T-helper 2 cell treated with Interferon-gamma antibody and Interleukin-4, amounts not matched to agents 5 μg/mL and 100 μg/mL, for 36 hours (primary cell): ENCODE data around the gene SLC35E2B.
A peak's percentile ranks its signal among the peaks of the same experiment; 100 is the strongest.

Source experiments
- DNase-seq: peaks from one replicate; pipeline ENCODE4 v3.0.0; 2021; ENCODE audit warnings: low spot score
- H3K27ac Mint-ChIP-seq: one replicate; pipeline ENCODE4 v1.8.0; 2021; ENCODE audit warnings: mild to moderate bottlenecking, mixed read lengths
- H3K27me3 Mint-ChIP-seq: one replicate; pipeline ENCODE4 v1.8.0; 2021; ENCODE audit warnings: low read depth, mixed read lengths
- H3K36me3 Mint-ChIP-seq: one replicate; pipeline ENCODE4 v1.8.0; 2021; ENCODE audit warnings: low read depth, mixed read lengths
- H3K4me1 Mint-ChIP-seq: one replicate; pipeline ENCODE4 v1.8.0; 2021; ENCODE audit warnings: low read depth, mixed read lengths
- H3K4me3 Mint-ChIP-seq: one replicate; pipeline ENCODE4 v1.8.0; 2022; ENCODE audit warnings: mild to moderate bottlenecking, moderate library complexity, mixed read lengths
- H3K9me3 Mint-ChIP-seq: one replicate; pipeline ENCODE4 v1.8.0; 2021; ENCODE audit warnings: mixed read lengths

SLC35E2B gene

DNA sequence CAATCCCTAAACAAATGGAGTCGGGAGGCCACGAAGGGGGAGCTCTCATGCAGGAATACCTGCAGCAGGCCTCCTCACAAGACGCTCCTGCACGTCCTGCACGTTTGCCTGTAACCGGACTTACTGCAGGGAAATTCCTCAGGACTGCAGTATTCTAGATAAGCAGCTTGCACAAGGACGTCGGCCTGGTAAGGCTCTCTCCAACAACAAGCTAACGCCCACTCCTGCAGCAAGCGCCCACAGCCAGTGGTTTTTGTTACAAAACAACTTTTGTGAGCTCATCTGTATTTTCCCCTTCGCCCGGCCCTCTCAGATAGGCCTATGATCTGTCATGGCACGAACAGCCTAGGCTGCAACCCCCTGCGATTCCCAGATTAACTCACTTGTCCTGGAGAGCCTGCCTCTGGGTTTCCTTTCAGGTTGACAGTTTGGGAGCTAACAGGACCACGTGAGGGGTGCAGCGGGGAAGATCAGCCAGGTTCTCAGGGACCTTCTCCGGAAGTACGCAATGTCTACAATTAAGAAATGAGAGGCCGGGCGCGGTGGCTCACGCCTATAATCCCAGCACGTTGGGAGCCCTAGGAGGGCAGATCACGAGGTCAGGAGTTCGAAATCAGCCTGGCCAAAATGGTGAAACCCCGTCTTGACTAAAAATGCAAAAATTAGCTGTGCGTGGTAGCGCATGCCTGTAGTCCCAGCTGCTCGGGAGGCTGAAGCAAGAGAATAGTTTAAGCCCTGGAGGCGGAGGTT, 78.2 kb downstream of the SLC35E2B start:
- Mint-ChIP-seq H3K27me3 (no peaks in the 10 kb centered on the region), H3K4me1 (peaks cover 26% of the 10 kb centered on the region), H3K9me3 (no peaks in the 10 kb centered on the region), H3K27ac (peak overlapping the region; percentile 95), H3K4me3 (peak overlapping the region; percentile 91), H3K36me3 (peaks cover 2% of the 10 kb centered on the region)
- peak; percentile 73 for DNase-seq

DNA sequence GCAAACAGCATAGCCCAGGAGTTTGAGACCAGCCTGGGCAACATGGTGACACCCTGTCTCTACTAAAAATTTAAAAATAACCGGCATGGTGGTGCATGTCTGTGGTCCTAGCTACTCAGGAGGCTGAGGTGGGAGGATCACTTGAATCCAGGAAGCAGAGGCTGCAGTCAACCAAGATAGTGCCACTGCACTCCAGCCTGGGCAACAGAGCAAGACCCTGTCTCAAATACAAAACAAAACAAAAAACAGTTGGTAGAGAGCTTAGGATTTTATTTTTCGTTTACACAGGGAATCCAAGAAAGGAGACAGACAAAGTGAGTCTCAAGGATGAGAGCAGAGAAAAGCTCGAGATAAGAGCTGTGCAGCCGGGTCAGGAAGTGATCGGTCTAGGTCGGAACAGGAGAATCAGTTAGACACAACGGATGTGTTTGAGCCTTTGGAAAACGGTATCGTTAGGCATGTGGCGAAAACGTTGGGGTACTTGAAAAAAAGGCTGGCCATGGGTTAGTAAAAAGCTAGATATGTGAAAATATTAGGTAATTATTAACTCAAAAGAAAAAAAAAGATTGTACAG, 79.0 kb downstream of the SLC35E2B start:
- H3K4me3 Mint-ChIP-seq = peak overlapping the region; percentile 91
- H3K27me3 Mint-ChIP-seq = no peaks in the 10 kb centered on the region
- peaks cover 2% of the 10 kb centered on the region for H3K36me3 Mint-ChIP-seq
- peaks cover 26% of the 10 kb centered on the region for H3K4me1 Mint-ChIP-seq
- peak overlapping the region; percentile 95 for H3K27ac Mint-ChIP-seq
- no peaks in the 10 kb centered on the region for H3K9me3 Mint-ChIP-seq
- DNase-seq = no peak

DNA sequence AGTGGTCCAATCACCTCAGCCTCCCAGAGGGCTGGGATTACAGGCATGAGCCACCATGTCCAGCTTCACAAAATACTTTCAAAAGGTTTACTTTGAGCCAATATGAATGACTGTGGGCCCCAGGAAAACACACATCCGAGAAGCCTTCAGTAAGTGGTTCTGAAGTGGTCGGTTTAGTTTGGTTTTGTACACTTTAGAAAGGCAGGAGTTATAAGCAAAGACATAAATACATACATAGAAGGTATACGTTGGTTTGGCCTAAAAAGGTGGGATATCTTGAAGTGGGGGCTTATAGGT, 80.5 kb downstream of the SLC35E2B start:
- no peaks in the 10 kb centered on the region for H3K9me3 Mint-ChIP-seq
- peaks cover 27% of the 10 kb centered on the region for H3K4me1 Mint-ChIP-seq
- H3K27me3 Mint-ChIP-seq = no peaks in the 10 kb centered on the region
- H3K4me3 Mint-ChIP-seq = no peak overlapping the region
- DNase-seq = no peak
- H3K36me3 Mint-ChIP-seq = peaks cover 2% of the 10 kb centered on the region
- peak overlapping the region; percentile 27 for H3K27ac Mint-ChIP-seq

DNA sequence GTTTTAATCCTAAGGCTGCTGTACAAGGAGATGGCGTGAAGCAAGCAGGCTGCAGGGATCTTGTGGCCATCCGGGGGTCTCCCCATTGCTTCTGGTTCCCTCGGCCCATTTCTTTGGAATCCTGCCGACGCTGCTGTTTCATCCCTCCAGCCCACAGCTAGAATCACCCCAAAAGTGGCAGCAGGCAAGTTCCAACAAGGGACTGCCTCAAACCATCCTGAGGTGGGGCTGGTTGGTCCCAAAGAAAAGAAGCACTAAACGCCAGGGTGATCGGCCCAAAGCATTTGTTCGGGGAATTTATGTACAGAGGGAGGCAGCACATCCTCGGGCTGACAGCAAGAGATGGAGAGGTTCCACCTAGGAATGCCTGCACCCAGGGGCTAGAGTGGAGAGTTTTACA, 81.8 kb downstream of the SLC35E2B start:
- no peak for DNase-seq
- Mint-ChIP-seq H3K27me3 (no peaks in the 10 kb centered on the region), H3K4me3 (no peak overlapping the region), H3K27ac (peak overlapping the region; percentile 21), H3K4me1 (peaks cover 27% of the 10 kb centered on the region), H3K9me3 (no peaks in the 10 kb centered on the region), H3K36me3 (peaks cover 2% of the 10 kb centered on the region)

DNA sequence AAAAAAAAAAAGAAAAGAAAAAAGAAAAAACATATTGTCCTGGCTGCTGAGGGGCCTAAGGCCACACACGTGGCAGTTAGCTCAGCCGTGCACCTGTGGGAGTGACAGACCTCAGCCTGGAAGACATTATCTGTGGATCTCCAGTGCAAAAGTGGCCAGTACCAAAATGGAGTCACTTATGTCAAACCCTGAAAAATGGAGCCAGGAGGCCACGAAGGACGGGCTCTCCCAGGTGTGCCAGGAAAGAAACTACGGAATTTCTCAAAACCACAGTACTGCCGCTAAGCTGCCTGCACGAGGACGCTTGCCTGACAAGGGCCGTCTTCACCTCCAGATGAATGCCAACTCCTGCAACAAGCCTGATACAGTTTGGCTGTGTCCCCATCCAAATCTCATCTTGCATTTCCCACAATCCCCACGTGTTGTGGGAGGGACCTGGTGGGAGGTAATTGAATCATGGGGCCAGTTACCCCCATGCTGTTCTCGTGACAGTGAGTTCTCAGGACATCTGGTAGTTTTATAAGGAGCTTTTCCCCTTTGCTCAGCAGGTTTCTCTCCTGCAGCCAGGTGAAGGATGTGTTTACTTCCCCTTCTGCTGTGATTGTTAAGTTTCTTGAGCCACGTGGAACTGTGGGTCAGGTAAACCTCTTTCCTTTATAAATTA, 82.6 kb downstream of the SLC35E2B start:
- H3K4me3 Mint-ChIP-seq = no peak overlapping the region
- peaks cover 2% of the 10 kb centered on the region for H3K36me3 Mint-ChIP-seq
- H3K9me3 Mint-ChIP-seq = no peaks in the 10 kb centered on the region
- no peaks in the 10 kb centered on the region for H3K27me3 Mint-ChIP-seq
- H3K27ac Mint-ChIP-seq = no peak overlapping the region
- peaks cover 27% of the 10 kb centered on the region for H3K4me1 Mint-ChIP-seq
- no peak for DNase-seq
